Activated gamma-delta T cell treated with anti-CD3 and anti-CD28 coated beads, Interleukin-2, amount 50 U/mL, for 16 hours (primary cell): Measurements from ENCODE around the gene ZNF273.
"Not testable (repeated sequence)": the region's sequence is repeated elsewhere in the genome, so short reads cannot be mapped to it uniquely, and the experiment has no call there.

Experiments used
- DNase-seq: peaks from one replicate; pipeline ENCODE4 v3.0.0-alpha.2; 2020; ENCODE audit warnings: low read depth

Gene ZNF273

GRCh38 chr7:64888901-64889685 is 14.0 kb upstream of the ZNF273 start:
- no peak for DNase-seq

GRCh38 chr7:64889686-64890162 is 13.3 kb upstream of the ZNF273 start:
- DNase-seq, result no peak

- not testable (repeated sequence) for DNase-seq
These were observed 12.8 kb upstream of the ZNF273 start for GRCh38 chr7:64890273-64890672.

- DNase-seq, result no peak
These were observed 12.2 kb upstream of the ZNF273 start for GRCh38 chr7:64890761-64891362.

- DNase-seq, result not testable (repeated sequence)
These were observed 11.6 kb upstream of the ZNF273 start for GRCh38 chr7:64891363-64892081.

GRCh38 chr7:64892116-64892515 is 11.0 kb upstream of the ZNF273 start:
- no peak for DNase-seq

GRCh38 chr7:64892666-64893309 is 10.3 kb upstream of the ZNF273 start:
- no peak for DNase-seq

GRCh38 chr7:64893401-64893800 is 9.7 kb upstream of the ZNF273 start:
- DNase-seq, result no peak

- not testable (repeated sequence) for DNase-seq
These were observed 640 bp upstream of the ZNF273 start for GRCh38 chr7:64902461-64902805.

GRCh38 chr7:64904008-64904407 is 935 bp downstream of the ZNF273 start:
- DNase-seq, result no peak

GRCh38 chr7:64905133-64905532 is 2.1 kb downstream of the ZNF273 start:
- DNase-seq, result no peak

- no peak for DNase-seq
These were observed 2.5 kb downstream of the ZNF273 start for GRCh38 chr7:64905547-64905946.

- DNase-seq, result no peak
These were observed 4.7 kb downstream of the ZNF273 start for GRCh38 chr7:64907641-64908326.

- no peak for DNase-seq
These were observed 5.3 kb downstream of the ZNF273 start for GRCh38 chr7:64908358-64908757.

GRCh38 chr7:64914557-64914956 is 11.5 kb downstream of the ZNF273 start:
- no peak for DNase-seq

- DNase-seq, result not testable (repeated sequence)
These were observed 12.2 kb downstream of the ZNF273 start for GRCh38 chr7:64915301-64915700.

GRCh38 chr7:64928252-64929187 is 25.4 kb downstream of the ZNF273 start:
- DNase-seq, result not testable (repeated sequence)

- DNase-seq, result no peak
These were observed 31.4 kb downstream of the ZNF273 start for GRCh38 chr7:64934478-64934877.

GRCh38 chr7:64938540-64938939 is 35.5 kb downstream of the ZNF273 start:
- DNase-seq, result no peak

- DNase-seq, result not testable (repeated sequence)
These were observed 36.9 kb downstream of the ZNF273 start for GRCh38 chr7:64940021-64940420.
